Kidney epithelial cell (primary cell): ENCODE data around the gene PCK2. TPM values are rescaled to one million over a fixed set of nuclear protein-coding genes. Genes with fewer than 3 reads are reported as not detected.

ENCODE experiments used
- DNase-seq: peaks from one replicate; pipeline ENCODE4 v3.0.0-alpha.2; 2010; ENCODE audit warnings: low read depth
- H3K27me3 ChIP-seq: 2 replicates; pipeline ENCODE4 v1.6.0; 2011; ENCODE audit warnings: low read length; ENCODE audit not compliant: control insufficient read depth, insufficient read depth
- H3K36me3 ChIP-seq: 2 replicates; pipeline ENCODE4 v1.5.1; 2011; ENCODE audit warnings: low read length; ENCODE audit not compliant: control insufficient read depth, insufficient read depth
- H3K4me3 ChIP-seq: 2 replicates; pipeline ENCODE4 v1.5.1; 2011; ENCODE audit warnings: low read depth, mild to moderate bottlenecking, control low read depth, low read length
- CTCF ChIP-seq: IDR thresholded peaks from 2 replicates; pipeline ENCODE4 v1.5.1; 2011; ENCODE audit warnings: mild to moderate bottlenecking, moderate library complexity, low read length, control low read depth, inconsistent platforms; ENCODE audit not compliant: insufficient read depth, poor library complexity, severe bottlenecking
- total RNA-seq: library from RNA; depleted of rRNA; stranded (reverse); fragments of >200 nt; gene quantifications from 2 replicates; pipeline ENCODE4 v1.2.3, GENCODE V29; 2015

PCK2 gene
- total RNA-seq, 1 donor from 2014 or later: 127 TPM

- H3K27me3 ChIP-seq: no peaks in the 10 kb centered on the region
- H3K4me3 ChIP-seq: peak overlapping the region; percentile 65
- peaks cover under 1% of the 10 kb centered on the region for H3K36me3 ChIP-seq
- peak; percentile 76 for DNase-seq
- no peak for TF ChIP-seq CTCF
Measured at GRCh38 chr14:24113801-24114531, 19.9 kb downstream of the PCK2 start.

- Histone ChIP-seq H3K36me3 (peaks cover 3% of the 10 kb centered on the region), H3K4me3 (peak within 1 kb of the TSS; percentile 65), H3K27me3 (no peaks in the 10 kb centered on the region)
- no peak for TF ChIP-seq CTCF
- peak; percentile 99 for DNase-seq
Measured at GRCh38 chr14:24114532-24115421, 20.7 kb downstream of the PCK2 start, which contains the start of the genes DCAF11 and NRL. Gene DCAF11 (plus strand): TSS chr14:24114777. CDS start chr14:24115595, 818 bp downstream. Gene NRL (minus strand): TSS chr14:24114949. CDS start chr14:24082848, 32,101 bp downstream.

- H3K36me3 ChIP-seq: peaks cover 3% of the 10 kb centered on the region
- TF ChIP-seq CTCF: no peak
Measured at GRCh38 chr14:24115422-24116127, 21.5 kb downstream of the PCK2 start.

GRCh38 chr14:24116128-24116814 is 22.2 kb downstream of the PCK2 start:
- Histone ChIP-seq H3K27me3 (no peaks in the 10 kb centered on the region), H3K36me3 (peaks cover 3% of the 10 kb centered on the region), H3K4me3 (no peak overlapping the region)
- TF ChIP-seq CTCF: no peak
- DNase-seq: no peak

More at GRCh38 chr14:24115422-24116127, 21.5 kb downstream of the PCK2 start:
- Histone ChIP-seq H3K27me3 (no peaks in the 10 kb centered on the region), H3K4me3 (peak overlapping the region; percentile 65)
- no peak for DNase-seq

- Histone ChIP-seq H3K27me3 (no peaks in the 10 kb centered on the region), H3K36me3 (peaks cover 4% of the 10 kb centered on the region), H3K4me3 (no peak overlapping the region)
- DNase-seq: no peak
- TF ChIP-seq CTCF: no peak
Measured at GRCh38 chr14:24117179-24117578, 23.1 kb downstream of the PCK2 start.
